ENCODE results near the gene NDUFA8.

DNA sequence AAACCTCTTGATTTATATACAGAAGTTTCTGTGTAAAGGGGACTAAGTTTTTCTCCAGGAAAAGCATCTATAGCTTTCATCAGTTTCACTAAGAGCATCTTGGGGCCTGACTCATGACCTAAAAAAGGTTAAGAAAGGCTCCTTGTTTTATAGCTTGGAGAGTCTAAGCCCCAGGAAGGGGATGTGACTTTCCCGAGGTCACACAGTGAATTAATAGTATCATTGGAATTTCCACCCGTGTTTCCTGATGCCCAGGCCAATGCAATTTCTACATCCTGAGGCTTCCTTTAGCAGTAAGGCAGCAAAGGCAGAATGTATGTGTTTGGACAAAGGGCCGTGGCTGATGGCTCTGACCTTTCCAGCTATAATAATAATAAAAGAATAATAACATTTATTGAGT, 8.8 kb upstream of the NDUFA8 start:
- TF ChIP-seq POLR2A (IDR thresholded peaks at IDR 0.05) (no peak), EP300 (IDR thresholded peaks at IDR 0.05; ENCODE audit: low read depth) (no peak)

Measured in transverse colon (tissue), 1 donor.